Loucy (cell line): ENCODE measurements around the gene INPP5K.

ENCODE experiments used
- H2AFZ ChIP-seq: fragments of 200-600 bp; sonication (generic); 2 replicates; pipeline ENCODE4 v1.6.0; 2016; ENCODE audit warnings: antibody characterized with exemption, mild to moderate bottlenecking, low read length, moderate library complexity
- H3F3A ChIP-seq: fragments of 200-600 bp; 2 replicates; pipeline ENCODE4 v1.6.0; 2016; ENCODE audit warnings: antibody characterized with exemption, low read depth, mild to moderate bottlenecking
- H3K27me3 ChIP-seq: fragments of 200-600 bp; sonication (generic); 2 replicates; pipeline ENCODE4 v1.6.1; 2014; ENCODE audit warnings: low read length, mild to moderate bottlenecking; ENCODE audit not compliant: insufficient read depth, poor library complexity, severe bottlenecking
- H3K36me3 ChIP-seq: fragments of 200-600 bp; sonication (generic); 2 replicates; pipeline ENCODE4 v1.6.1; 2016; ENCODE audit warnings: low read length; ENCODE audit not compliant: insufficient read depth
- H3K4me1 ChIP-seq: fragments of 200-600 bp; sonication (generic); 2 replicates; pipeline ENCODE4 v1.5.1; 2014; ENCODE audit warnings: low read length, mild to moderate bottlenecking; ENCODE audit not compliant: insufficient read depth, poor library complexity, severe bottlenecking
- H3K4me2 ChIP-seq: fragments of 200-600 bp; sonication (generic); 2 replicates; pipeline ENCODE4 v1.6.0; 2014; ENCODE audit warnings: antibody characterized with exemption, low read length, low read depth, mild to moderate bottlenecking; ENCODE audit not compliant: poor library complexity, severe bottlenecking
- H3K4me3 ChIP-seq: fragments of 200-600 bp; sonication (generic); 2 replicates; pipeline ENCODE4 v1.5.1; 2014; ENCODE audit warnings: low read length, mild to moderate bottlenecking, mixed read lengths; ENCODE audit not compliant: poor library complexity, severe bottlenecking
- H3K79me2 ChIP-seq: fragments of 200-600 bp; sonication (generic); 2 replicates; pipeline ENCODE4 v1.6.1; 2014; ENCODE audit warnings: low read length; ENCODE audit not compliant: insufficient read depth
- H3K9ac ChIP-seq: fragments of 200-600 bp; sonication (generic); 2 replicates; pipeline ENCODE4 v1.6.0; 2014; ENCODE audit warnings: mild to moderate bottlenecking, low read depth, low read length, moderate library complexity; ENCODE audit not compliant: poor library complexity, severe bottlenecking
- H3K9me2 ChIP-seq: fragments of 200-600 bp; sonication (generic); replicated peaks from 2 replicates; pipeline ENCODE4 v1.6.1; 2016; ENCODE audit warnings: low read depth, low read length, mixed read lengths
- H3K9me3 ChIP-seq: fragments of 200-600 bp; sonication (generic); 2 replicates; pipeline ENCODE4 v1.6.1; 2014; ENCODE audit warnings: mild to moderate bottlenecking, antibody characterized with exemption, low read length, low read depth; ENCODE audit not compliant: insufficient read depth
- H4K20me1 ChIP-seq: fragments of 200-600 bp; sonication (generic); 2 replicates; pipeline ENCODE4 v1.6.0; 2014; ENCODE audit warnings: antibody characterized with exemption, low read length, mild to moderate bottlenecking; ENCODE audit not compliant: insufficient read depth, poor library complexity, severe bottlenecking
- CTCF ChIP-seq: fragments of 200-600 bp; sonication (generic); conservative IDR thresholded peaks from 2 replicates; pipeline ENCODE4 v1.5.1; 2014; ENCODE audit warnings: mild to moderate bottlenecking, antibody characterized with exemption, low read length
- EZH2phosphoT487 ChIP-seq: fragments of 200-600 bp; IDR thresholded peaks from 2 replicates; pipeline ENCODE4 v1.6.1; 2018; ENCODE audit warnings: antibody characterized with exemption, mild to moderate bottlenecking, moderate library complexity, borderline replicate concordance

Gene INPP5K

GRCh38 chr17:1504866-1505265 lies 11.5 kb downstream of the INPP5K start:
- no peaks in the 10 kb centered on the region for H4K20me1 ChIP-seq
- H3K79me2 ChIP-seq, result no peaks in the 10 kb centered on the region
- no peak overlapping the region for H3K9ac ChIP-seq
- H3K4me3 ChIP-seq, result no peak overlapping the region
- no peaks in the 10 kb centered on the region for H3K27me3 ChIP-seq
- peaks cover 6% of the 10 kb centered on the region; the same call in 1 of the 2 replicates for H3K36me3 ChIP-seq
- no peak overlapping the region for H2AFZ ChIP-seq
- H3K9me3 ChIP-seq, result no peaks in the 10 kb centered on the region
- TF ChIP-seq CTCF (no peak), EZH2phosphoT487 (no peak)
- H3F3A ChIP-seq, result no peaks in the 10 kb centered on the region
- no peaks in the 10 kb centered on the region for H3K4me1 ChIP-seq
- H3K4me2 ChIP-seq, result no peak overlapping the region
- H3K9me2 ChIP-seq, result no peaks in the 10 kb centered on the region

GRCh38 chr17:1503699-1504098 lies 12.7 kb downstream of the INPP5K start:
- H4K20me1 ChIP-seq, result no peaks in the 10 kb centered on the region
- no peaks in the 10 kb centered on the region for H3K27me3 ChIP-seq
- H3K9ac ChIP-seq, result no peak overlapping the region
- peaks cover 3% of the 10 kb centered on the region for H3K4me1 ChIP-seq
- no peak overlapping the region for H3K4me2 ChIP-seq
- H3K36me3 ChIP-seq, result peaks cover 6% of the 10 kb centered on the region; the same call in 1 of the 2 replicates
- H3K4me3 ChIP-seq, result no peak overlapping the region
- H2AFZ ChIP-seq, result no peak overlapping the region
- no peak for TF ChIP-seq EZH2phosphoT487
- TF ChIP-seq CTCF, result no peak
- no peaks in the 10 kb centered on the region for H3K9me3 ChIP-seq
- H3K9me2 ChIP-seq, result no peaks in the 10 kb centered on the region
- H3K79me2 ChIP-seq, result no peaks in the 10 kb centered on the region
- H3F3A ChIP-seq, result no peaks in the 10 kb centered on the region

GRCh38 chr17:1498869-1499268 lies 17.5 kb downstream of the INPP5K start:
- H3K79me2 ChIP-seq, result no peaks in the 10 kb centered on the region
- H3K36me3 ChIP-seq, result peaks cover 4% of the 10 kb centered on the region; the same call in 1 of the 2 replicates
- H3K4me3 ChIP-seq, result no peak overlapping the region
- TF ChIP-seq EZH2phosphoT487, result no peak
- TF ChIP-seq CTCF, result no peak
- no peaks in the 10 kb centered on the region for H3F3A ChIP-seq
- peak overlapping the region; percentile 2 for H3K4me2 ChIP-seq
- no peak overlapping the region for H3K9ac ChIP-seq
- no peaks in the 10 kb centered on the region for H4K20me1 ChIP-seq
- no peak overlapping the region for H2AFZ ChIP-seq
- H3K27me3 ChIP-seq, result no peaks in the 10 kb centered on the region
- H3K9me2 ChIP-seq, result no peaks in the 10 kb centered on the region
- H3K9me3 ChIP-seq, result no peaks in the 10 kb centered on the region
- peaks cover 6% of the 10 kb centered on the region for H3K4me1 ChIP-seq
